HG02759 (cell line): ENCODE data around the gene HDAC11.
"Not testable (repeated sequence)": the region's sequence is repeated elsewhere in the genome, so short reads cannot be mapped to it uniquely, and the experiment has no call there.

Source experiments
- ATAC-seq: cut with Tn5 transposase; IDR thresholded peaks from one replicate; pipeline ENCODE4 v1.9.1; 2021; ENCODE audit warnings: mild to moderate bottlenecking, moderate library complexity; ENCODE audit not compliant: unreplicated experiment

The HDAC11 gene

GRCh38 chr3:13466781-13467180 is 13.3 kb upstream of the HDAC11 start:
- ATAC-seq: no peak

- ATAC-seq: no peak
Measured at GRCh38 chr3:13470894-13471574, 9.1 kb upstream of the HDAC11 start.

- no peak for ATAC-seq
Measured at GRCh38 chr3:13472286-13472685, 7.8 kb upstream of the HDAC11 start.

GRCh38 chr3:13473020-13473419 is 7.1 kb upstream of the HDAC11 start:
- no peak for ATAC-seq

GRCh38 chr3:13474021-13474420 is 6.1 kb upstream of the HDAC11 start:
- no peak for ATAC-seq

GRCh38 chr3:13474776-13475303 is 5.3 kb upstream of the HDAC11 start:
- no peak for ATAC-seq

- no peak for ATAC-seq
Measured at GRCh38 chr3:13475871-13476590, 4.1 kb upstream of the HDAC11 start.

GRCh38 chr3:13477943-13478342 is 2.2 kb upstream of the HDAC11 start:
- ATAC-seq: no peak

GRCh38 chr3:13479332-13479581 is 849 bp upstream of the HDAC11 start:
- peak; percentile 2 for ATAC-seq

GRCh38 chr3:13480340-13481318 is 523 bp downstream of the HDAC11 start:
- ATAC-seq: peak; percentile 31

GRCh38 chr3:13482106-13482690 is 2.1 kb downstream of the HDAC11 start:
- ATAC-seq: no peak

- no peak for ATAC-seq
Measured at GRCh38 chr3:13483286-13483685, 3.2 kb downstream of the HDAC11 start.

GRCh38 chr3:13483988-13484695 is 4.0 kb downstream of the HDAC11 start:
- no peak for ATAC-seq

- ATAC-seq: no peak
Measured at GRCh38 chr3:13484851-13485590, 4.9 kb downstream of the HDAC11 start.

GRCh38 chr3:13485630-13486562 is 5.8 kb downstream of the HDAC11 start:
- not testable (repeated sequence) for ATAC-seq

GRCh38 chr3:13487403-13487802 is 7.3 kb downstream of the HDAC11 start:
- no peak for ATAC-seq

- no peak for ATAC-seq
Measured at GRCh38 chr3:13491206-13491974, 11.3 kb downstream of the HDAC11 start.

GRCh38 chr3:13492048-13492447 is 11.9 kb downstream of the HDAC11 start:
- ATAC-seq: no peak
